HG02623 (cell line): ENCODE results near the gene TMEM161A.

Source experiments
- ATAC-seq: cut with Tn5 transposase; IDR thresholded peaks from one replicate; pipeline ENCODE4 v1.9.1; 2021; ENCODE audit warnings: moderate library complexity; ENCODE audit not compliant: unreplicated experiment

Gene TMEM161A

DNA sequence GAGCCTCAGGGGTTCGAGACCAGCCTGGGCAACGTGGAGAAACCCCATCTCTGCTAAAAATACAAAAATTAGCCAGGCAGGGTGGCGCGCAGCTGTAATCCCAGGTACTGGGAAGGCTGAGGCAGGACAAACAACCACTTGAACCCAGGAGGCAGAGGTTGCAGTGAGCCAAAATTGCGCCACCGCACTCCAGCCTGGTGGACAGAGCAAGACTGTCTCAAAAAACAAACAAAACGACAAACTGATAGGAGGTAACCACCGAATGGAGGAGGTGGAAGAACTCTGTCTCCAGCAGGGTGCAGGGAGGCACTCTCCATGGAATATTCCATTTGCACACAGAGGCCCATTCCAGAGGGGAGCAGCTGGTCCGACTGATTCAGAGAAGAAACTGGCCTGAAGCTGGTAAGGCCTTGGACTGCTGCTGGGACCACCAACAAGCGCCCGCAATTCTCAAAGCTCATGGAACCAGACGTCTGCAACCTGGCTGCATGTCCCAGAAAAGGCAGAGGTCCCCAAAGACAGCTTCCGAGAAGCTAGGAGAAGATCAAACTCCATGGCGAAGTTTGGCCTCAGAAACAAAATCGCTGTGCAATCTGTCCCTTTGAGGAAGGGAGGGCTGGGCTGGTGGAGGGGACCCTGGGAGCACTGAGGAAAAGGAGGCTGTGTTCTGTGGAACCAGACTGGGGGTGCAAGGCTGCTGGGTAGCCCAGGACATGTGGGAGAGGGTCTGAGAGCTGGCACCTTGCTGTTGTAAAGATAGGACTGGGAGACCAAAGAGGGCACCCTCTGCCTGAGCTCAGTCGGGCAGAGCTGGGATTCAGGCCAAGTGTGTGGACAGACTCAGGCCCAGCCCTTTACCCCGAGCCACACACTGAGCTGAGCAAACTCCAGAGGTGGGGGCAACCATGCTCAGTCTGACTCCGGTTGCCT is 39.3 kb downstream of the TMEM161A start:
- no peak for ATAC-seq

DNA sequence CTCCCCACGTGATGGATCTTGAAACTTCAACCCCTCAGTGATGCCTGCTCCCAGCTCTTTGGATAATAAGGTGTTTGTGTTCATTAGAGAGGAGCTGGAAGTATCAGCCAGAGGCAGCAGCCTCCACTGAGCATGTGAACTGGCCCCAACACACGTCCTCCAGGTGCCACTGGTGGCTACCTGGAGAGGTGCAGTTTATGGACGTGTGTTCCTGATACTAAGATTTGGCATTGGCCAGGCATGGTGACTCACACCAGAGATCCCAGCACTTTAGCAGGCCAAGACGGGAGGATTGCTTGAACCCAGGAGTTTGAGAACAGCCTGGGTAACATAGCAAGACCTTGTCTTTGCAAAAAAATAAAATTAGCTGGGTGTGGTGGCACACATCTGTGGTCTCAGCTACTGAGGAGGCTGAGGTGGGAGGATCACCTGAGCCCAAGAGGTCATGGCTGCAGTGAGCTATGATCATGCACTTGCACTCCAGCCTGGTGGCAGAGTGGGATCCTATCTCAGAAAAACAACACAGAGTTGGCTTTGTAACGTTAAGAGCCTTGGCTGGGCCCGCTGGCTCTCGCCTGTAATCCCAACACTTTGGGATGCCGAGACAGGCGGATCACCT is 40.1 kb downstream of the TMEM161A start:
- no peak for ATAC-seq

DNA sequence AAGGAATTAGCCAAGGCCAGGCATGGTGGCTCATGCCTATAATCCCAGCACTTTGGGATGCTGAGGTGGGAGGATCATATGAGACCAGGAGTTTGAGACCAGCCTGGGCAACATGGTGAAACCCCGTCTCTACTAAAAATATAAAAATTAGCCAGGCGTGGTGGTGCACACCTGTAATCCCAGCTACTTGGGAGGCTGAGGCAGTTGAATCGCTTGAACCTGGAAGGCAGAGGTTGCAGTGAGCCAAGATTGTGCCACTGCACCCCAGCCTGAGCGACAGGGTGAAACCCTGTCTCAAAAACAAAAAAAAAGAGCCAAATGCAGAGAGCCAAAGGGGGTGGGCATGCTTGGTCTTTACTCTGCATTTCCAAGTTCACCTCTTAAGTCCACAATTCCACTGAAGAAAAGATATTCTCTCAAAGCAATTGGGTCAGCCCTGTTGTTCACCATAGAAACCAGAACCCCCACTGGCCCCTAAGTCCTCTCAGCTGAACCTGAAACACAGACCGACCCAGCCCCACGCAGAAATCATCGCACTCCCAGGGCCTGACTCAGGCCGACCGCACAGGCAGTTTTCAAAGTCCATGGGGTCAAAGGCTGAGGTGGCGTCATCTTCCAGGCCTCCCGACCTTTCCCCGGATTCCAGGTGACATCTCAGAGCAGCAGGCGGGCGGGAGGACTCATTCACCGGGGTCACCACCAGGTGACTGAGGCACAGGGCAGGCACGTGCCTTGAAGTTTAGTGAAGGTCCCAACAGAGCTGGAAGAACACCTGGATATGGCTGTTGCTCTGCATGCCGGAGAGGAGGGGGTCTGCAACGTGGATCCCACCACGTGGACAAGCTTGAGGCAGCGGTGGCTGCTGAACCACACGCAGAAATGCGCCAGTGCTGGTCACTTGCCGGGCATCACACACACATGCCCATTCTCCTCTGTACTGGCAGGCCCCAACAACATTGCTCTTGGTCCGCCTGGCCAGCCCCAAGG is 41.3 kb downstream of the TMEM161A start:
- no peak for ATAC-seq

- no peak for ATAC-seq
These were observed 42.6 kb downstream of the TMEM161A start for GRCh38 chr19:19095691-19096090.

DNA sequence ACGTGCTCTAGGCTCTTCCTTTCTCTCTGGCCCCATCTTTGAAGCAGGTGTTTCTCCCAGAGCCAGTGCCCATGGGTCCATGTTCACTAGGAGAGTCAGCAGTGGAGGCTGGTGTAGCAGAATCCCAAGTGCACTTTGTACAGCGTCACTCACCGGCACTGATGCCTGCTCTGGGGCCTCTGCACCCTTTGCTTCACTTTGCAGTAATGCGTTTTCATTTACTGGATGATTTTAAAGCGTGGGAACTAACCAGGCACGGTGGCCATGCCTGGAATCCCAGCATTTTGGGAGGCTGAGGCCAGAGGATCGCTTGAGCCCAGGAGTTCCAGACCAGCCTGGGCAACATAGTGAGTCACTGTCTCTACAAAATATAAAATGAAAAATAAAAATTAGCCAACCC is 43.8 kb downstream of the TMEM161A start:
- no peak for ATAC-seq

- ATAC-seq: no peak
These were observed 50.6 kb downstream of the TMEM161A start for GRCh38 chr19:19087676-19088075.

- ATAC-seq: no peak
These were observed 54.7 kb downstream of the TMEM161A start for GRCh38 chr19:19083413-19084178.

- ATAC-seq: no peak
These were observed 56.6 kb downstream of the TMEM161A start for GRCh38 chr19:19081642-19082151.

DNA sequence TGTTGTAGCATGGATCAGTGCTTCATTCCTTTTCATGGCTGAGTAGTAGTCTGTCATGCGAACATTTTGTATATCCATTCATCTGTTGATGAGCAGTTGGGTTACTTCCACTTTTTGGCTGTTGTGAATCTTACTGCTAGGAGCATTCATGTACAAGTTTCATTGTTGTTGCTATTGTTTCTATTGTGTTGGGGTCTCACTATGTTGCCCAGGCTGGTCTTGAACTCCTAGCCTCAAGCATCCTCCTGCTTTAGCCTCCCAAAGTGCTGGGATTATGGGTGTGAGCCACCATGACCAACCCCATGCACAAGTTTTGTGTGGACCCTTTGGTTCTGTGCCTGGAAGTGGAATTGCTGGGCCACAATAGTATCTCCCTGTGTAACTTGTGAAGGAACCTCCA is 58.7 kb downstream of the TMEM161A start:
- no peak for ATAC-seq

- no peak for ATAC-seq
These were observed 59.5 kb downstream of the TMEM161A start for GRCh38 chr19:19078801-19079200.

DNA sequence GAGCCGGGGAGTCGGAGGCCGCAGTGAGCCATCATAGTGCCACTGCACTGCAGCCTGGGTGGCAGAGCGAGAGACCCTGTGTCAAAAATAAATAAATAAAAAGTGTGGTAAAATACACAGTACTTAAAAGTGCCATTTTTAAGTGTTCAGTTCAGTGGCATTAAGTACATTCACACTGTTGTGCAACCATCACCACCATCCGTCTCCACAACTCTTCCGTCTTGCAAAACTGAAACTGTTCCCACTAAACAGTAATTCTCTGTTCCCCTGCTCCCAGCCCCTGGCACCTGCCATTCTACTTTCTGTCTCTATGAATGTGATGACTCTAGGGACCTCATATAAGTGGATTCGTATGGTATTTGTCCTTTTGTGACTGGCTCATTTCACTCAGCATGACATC is 61.2 kb downstream of the TMEM161A start:
- ATAC-seq: no peak

GRCh38 chr19:19076476-19076875 is 61.8 kb downstream of the TMEM161A start:
- no peak for ATAC-seq

DNA sequence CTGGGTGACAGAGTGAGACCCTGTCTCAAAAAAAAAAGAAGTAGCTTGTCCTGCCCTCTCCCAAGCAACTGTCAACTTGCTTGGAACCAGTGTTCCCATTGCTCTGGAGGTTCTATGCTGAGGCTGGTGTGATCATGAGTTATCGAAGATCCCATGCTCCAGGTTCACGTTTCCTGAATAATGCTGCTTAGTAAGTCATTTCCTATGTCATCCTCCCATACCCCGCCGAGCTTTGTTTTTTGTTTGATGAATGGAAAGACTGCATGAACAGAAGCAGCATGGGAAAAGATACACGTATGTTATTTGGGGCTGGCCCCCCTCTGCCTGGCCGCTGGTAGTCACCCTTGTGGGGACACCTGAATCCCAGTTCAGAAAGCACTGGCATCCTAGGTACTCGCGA is 63.2 kb downstream of the TMEM161A start:
- ATAC-seq: no peak

DNA sequence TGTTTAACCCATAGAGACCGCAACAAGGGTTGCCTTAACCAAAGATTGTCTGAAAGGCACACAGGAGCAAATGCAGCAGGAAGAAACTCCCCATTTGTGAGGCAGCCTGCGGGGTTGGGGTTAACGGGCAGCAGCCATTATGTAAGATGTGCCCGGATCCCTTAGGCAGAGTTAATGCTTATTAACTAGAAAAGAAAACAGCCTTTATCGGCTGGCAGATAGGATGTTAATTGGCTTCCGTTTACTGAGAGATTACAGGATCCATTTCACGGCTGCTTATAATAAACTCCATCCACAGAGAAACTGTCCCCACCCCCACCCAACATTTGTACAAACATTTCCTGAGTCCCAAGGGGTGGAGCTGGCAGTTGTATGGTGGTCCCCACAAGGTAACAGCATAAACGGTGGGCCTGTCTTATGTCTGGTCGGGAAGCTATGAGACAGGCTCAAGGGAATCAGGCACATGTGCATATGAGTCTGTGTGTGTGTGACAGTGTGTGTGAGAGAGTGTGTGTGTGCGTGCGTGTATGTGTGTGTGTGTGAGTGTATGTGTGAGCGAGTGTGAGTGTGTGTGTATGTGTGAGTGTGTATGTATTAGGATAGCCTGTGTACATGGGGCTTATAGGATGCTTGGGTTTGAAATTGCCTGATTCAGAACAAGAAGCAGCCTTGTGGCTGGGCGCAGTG is 63.9 kb downstream of the TMEM161A start:
- ATAC-seq: no peak

DNA sequence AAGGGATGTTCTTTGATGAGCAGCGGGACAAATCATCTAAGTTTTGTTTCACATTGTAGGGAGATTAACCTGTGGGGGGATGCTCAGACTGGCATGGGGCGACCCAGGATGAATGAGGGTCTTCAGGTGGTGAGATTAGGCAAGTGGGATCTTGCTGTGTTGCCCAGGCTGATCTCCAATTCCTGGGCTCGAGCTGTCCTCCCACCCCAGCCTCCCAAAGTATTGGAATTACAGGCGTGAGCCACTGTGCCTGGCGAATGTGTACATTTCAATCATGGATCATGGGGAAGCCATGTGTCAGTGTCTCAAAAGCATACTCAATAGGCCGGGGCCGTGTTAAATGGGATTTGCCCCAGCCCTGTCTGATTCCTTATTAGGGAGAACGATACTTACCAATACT is 66.4 kb downstream of the TMEM161A start:
- ATAC-seq: no peak
